GM23338 (cell line): ENCODE data around the gene IMMP2L.

Experiments
- CREB1 ChIP-seq: fragments of 250-450 bp; sonication (Bioruptor Pico); IDR thresholded peaks from 2 replicates; pipeline ENCODE4 v1.5.0; 2020; ENCODE audit warnings: low read depth, mild to moderate bottlenecking, moderate library complexity
- CTCF ChIP-seq, 2 experiments: fragments of 200-600 bp in 1 of 2; sonication (generic) in 1 of 2; conservative IDR thresholded peaks; 2 replicates each; pipeline versions ENCODE4 v1.5.1 to v1.6.1; 2016 to 2017; ENCODE audit warnings: antibody characterized with exemption in 2 of 2, low read depth in 2 of 2, mild to moderate bottlenecking in 2 of 2, moderate library complexity in 1 of 2
- EZH2 ChIP-seq: fragments of 200-600 bp; sonication (generic); IDR thresholded peaks from one replicate; pipeline ENCODE4 v1.8.0; 2017; ENCODE audit warnings: antibody characterized with exemption, mild to moderate bottlenecking, low read depth; ENCODE audit not compliant: unreplicated experiment
- EZH2phosphoT487 ChIP-seq: fragments of 200-600 bp; sonication (generic); IDR thresholded peaks from one replicate; pipeline ENCODE4 v1.8.1; 2018; ENCODE audit warnings: antibody characterized with exemption; ENCODE audit not compliant: unreplicated experiment
- POLR2AphosphoS5 ChIP-seq: IDR thresholded peaks from 2 replicates; pipeline ENCODE4 v1.6.1; 2016; ENCODE audit warnings: antibody characterized with exemption, low read depth
- REST ChIP-seq: IDR thresholded peaks from one replicate; pipeline ENCODE4 v1.6.1; 2018; ENCODE audit warnings: antibody characterized with exemption; ENCODE audit not compliant: unreplicated experiment
- ZNF114 ChIP-seq: fragments of 250-450 bp; sonication (Bioruptor Pico); IDR thresholded peaks from 2 replicates; pipeline ENCODE4 v1.5.0; 2020; ENCODE audit warnings: mild to moderate bottlenecking, moderate library complexity

GRCh38 chr7:111564078-111564477 lies 1.8 kb upstream of the IMMP2L start:
- TF ChIP-seq CTCF (conservative IDR thresholded peaks at IDR 0.05; ENCODE audit: low read depth in 2 of 2) = no peak
- TF ChIP-seq EZH2 = no peak
- TF ChIP-seq REST = no peak
- TF ChIP-seq POLR2AphosphoS5 = no peak
- no peak for TF ChIP-seq EZH2phosphoT487
- TF ChIP-seq ZNF114 (CRISPR knock-in tag) = no peak
- no peak for TF ChIP-seq CREB1 (CRISPR knock-in tag)
